Fibroblast of lung (primary cell): ENCODE data around the gene PARP8.
"Not testable (repeated sequence)": the region's sequence is repeated elsewhere in the genome, so short reads cannot be mapped to it uniquely, and the experiment has no call there.

ENCODE experiments used
- CTCF ChIP-seq, 2 donors: IDR thresholded peaks in 1 of 2; conservative IDR thresholded peaks in 1 of 2; 1 replicate in 1 of 2; 2 replicates in 1 of 2; pipeline ENCODE4 v1.5.1; 2011 to 2012; ENCODE audit warnings: low read length in 2 of 2, control low read depth in 1 of 2, inconsistent platforms in 1 of 2, low read depth in 1 of 2, mild to moderate bottlenecking in 1 of 2
- EZH2 ChIP-seq: IDR thresholded peaks from 2 replicates; pipeline ENCODE4 v1.5.1; 2012; ENCODE audit warnings: low read length, control low read depth, mild to moderate bottlenecking; ENCODE audit errors: missing control alignments

GRCh38 chr5:50673444-50673843, 7.0 kb downstream of the PARP8 start:
- not testable (repeated sequence) for TF ChIP-seq CTCF (conservative IDR thresholded peaks at IDR 0.05 in 1 of 2, IDR thresholded peaks at IDR 0.05 in 1 of 2; ENCODE audit: low read depth in 1 of 2, low read length in 2 of 2); EZH2
